K562 (cell line): Measurements from ENCODE around the gene TBXAS1. TPM values are rescaled to one million over a fixed set of nuclear protein-coding genes. Genes with fewer than 3 reads are reported as not detected.

Source experiments
- ATAC-seq: fragments of 200-7000 bp; cut with Tn5 transposase; 3 replicates; pipeline ENCODE4 v1.9.1; 2020; ENCODE audit warnings: moderate library complexity
- BruUV-seq: library from RNA; stranded (reverse); fragments of 400-500 nt; replicated peaks from 2 replicates; lab custom pipeline; 2021; lab: Mats Ljungman, UMichigan
- CTCF ChIA-PET: fragments of 300-600 bp; formaldehyde crosslinking; extraction: SDS; loops from one replicate; lab custom pipeline; 2021; ENCODE audit warnings: low intra/inter-chr PET ratio; lab: Yijun Ruan, JAX
- POLR2A ChIA-PET: fragments of 300-600, 350-650 bp; sonication (Branson Sonifier 250); formaldehyde crosslinking; extraction: SDS; loops from one replicate; lab custom pipeline; 2021; ENCODE audit warnings: antibody characterized with exemption, inconsistent platforms; lab: Yijun Ruan, JAX
- DNase-seq, 4 experiments: peaks; one replicate each; pipeline versions ENCODE4 v3.0.0 to v3.0.0-alpha.2; 2011 to 2018; ENCODE audit warnings: low spot score in 3 of 4, mixed read lengths in 3 of 4; ENCODE audit errors: extremely low read depth in 1 of 4
- FAIRE-seq: peaks from 2 replicates; lab custom pipeline; 2011; peaks lifted over from hg19 to GRCh38; lab: Jason Lieb, UNC
- H2AFZ ChIP-seq: 2 replicates; pipeline ENCODE4 v1.6.0; 2011; ENCODE audit warnings: low read depth, low read length, control low read depth, inconsistent platforms
- H3K27ac ChIP-seq: fragments of 200-600 bp; 3 replicates; pipeline ENCODE4 v1.8.0; 2011; ENCODE audit warnings: low read depth, mild to moderate bottlenecking, control low read depth, inconsistent platforms, low read length, moderate library complexity, mixed read lengths; ENCODE audit errors: extremely low read depth
- H3K27me3 ChIP-seq, 2 experiments: fragments of 300-600 bp in 1 of 2; 2 replicates in 1 of 2; 3 replicates in 1 of 2; pipeline versions ENCODE4 v1.6.0 to v1.8.0; 2011; ENCODE audit warnings: inconsistent platforms in 2 of 2, low read length in 2 of 2, mild to moderate bottlenecking in 1 of 2, mixed read lengths in 1 of 2, moderate library complexity in 1 of 2; ENCODE audit not compliant: control insufficient read depth in 2 of 2, insufficient read depth in 2 of 2
- H3K36me3 ChIP-seq: fragments of 300-600 bp; 3 replicates; pipeline ENCODE4 v1.8.0; 2011; ENCODE audit warnings: mild to moderate bottlenecking, low read length, inconsistent platforms; ENCODE audit not compliant: control insufficient read depth, insufficient read depth
- H3K4me1 ChIP-seq, 2 experiments: fragments of 200-600 bp in 1 of 2; replicated peaks in 1 of 2; 2 replicates in 1 of 2; 3 replicates in 1 of 2; pipeline versions ENCODE4 v1.5.1 to v1.8.0; 2011; ENCODE audit warnings: inconsistent platforms in 2 of 2, low read length in 2 of 2, mild to moderate bottlenecking in 1 of 2, mixed read lengths in 1 of 2, moderate library complexity in 1 of 2; ENCODE audit not compliant: control insufficient read depth in 2 of 2, insufficient read depth in 2 of 2
- H3K4me2 ChIP-seq: 2 replicates; pipeline ENCODE4 v1.6.1; 2011; ENCODE audit warnings: low read length, control low read depth, inconsistent platforms, mixed read lengths; ENCODE audit not compliant: insufficient read depth
- H3K4me3 ChIP-seq: fragments of 200-600 bp; sonication (generic), shearing (Covaris generic); 2 replicates; pipeline ENCODE4 v1.5.1; 2016; ENCODE audit warnings: control low read depth, inconsistent platforms
- H3K79me2 ChIP-seq: fragments of 200-600 bp; 3 replicates; pipeline ENCODE4 v1.8.0; 2011; ENCODE audit warnings: low read length, inconsistent platforms; ENCODE audit not compliant: control insufficient read depth, insufficient read depth
- H3K9ac ChIP-seq, 2 experiments: 2 replicates each; pipeline versions ENCODE4 v1.6.0 to v1.6.1; 2011; ENCODE audit warnings: low read depth in 2 of 2, low read length in 2 of 2, control low read depth in 1 of 2, inconsistent platforms in 1 of 2, mild to moderate bottlenecking in 1 of 2, mixed read lengths in 1 of 2; ENCODE audit not compliant: insufficient read depth in 1 of 2
- H3K9me1 ChIP-seq: one replicate; pipeline ENCODE4 v1.6.0; 2011; ENCODE audit warnings: inconsistent platforms, mild to moderate bottlenecking, low read length, moderate library complexity; ENCODE audit not compliant: control insufficient read depth, insufficient read depth
- H3K9me3 ChIP-seq: replicated peaks from 2 replicates; pipeline ENCODE4 v1.5.1; 2011; ENCODE audit warnings: low read depth, low read length, inconsistent platforms; ENCODE audit not compliant: control insufficient read depth, insufficient read depth
- H4K20me1 ChIP-seq: replicated peaks from 2 replicates; pipeline ENCODE4 v1.6.1; 2011; ENCODE audit warnings: low read length, inconsistent platforms, mixed read lengths; ENCODE audit not compliant: control insufficient read depth, insufficient read depth
- BACH1 ChIP-seq: fragments of 200-800 bp; sonication (Bioruptor generic); IDR thresholded peaks from 2 replicates; pipeline ENCODE4 v1.6.1; 2016; ENCODE audit warnings: missing genetic modification characterization, missing compliant biosample characterization
- CCAR2 ChIP-seq: fragments of 200-400 bp; formaldehyde crosslinking; IDR thresholded peaks from 2 replicates; pipeline ENCODE4 v1.6.1; 2017; ENCODE audit warnings: mild to moderate bottlenecking, low read depth, low read length
- CCNT2 ChIP-seq: IDR thresholded peaks from 2 replicates; pipeline ENCODE4 v1.6.1; 2011; ENCODE audit warnings: borderline replicate concordance, low read depth, mild to moderate bottlenecking, moderate library complexity, mixed read lengths, low read length; ENCODE audit not compliant: insufficient read length; ENCODE audit errors: extremely low read depth
- EGR1 ChIP-seq: fragments of 450-650 bp; conservative IDR thresholded peaks from 2 replicates; pipeline ENCODE4 v1.6.1; 2017; ENCODE audit warnings: mild to moderate bottlenecking
- FOSL1 ChIP-seq: fragments of 200-800 bp; sonication (Bioruptor generic); conservative IDR thresholded peaks from 2 replicates; pipeline ENCODE4 v1.6.1; 2016; ENCODE audit warnings: missing genetic modification characterization, missing compliant biosample characterization
- FOXK2 ChIP-seq, 2 experiments: fragments of 450-650 bp; IDR thresholded peaks in 1 of 2; conservative IDR thresholded peaks in 1 of 2; 2 replicates each; pipeline ENCODE4 v1.6.1; 2016; ENCODE audit warnings: low read depth in 2 of 2, mild to moderate bottlenecking in 1 of 2
- KLF13 ChIP-seq: fragments of 450-650 bp; IDR thresholded peaks from 2 replicates; pipeline ENCODE4 v1.6.1; 2016; ENCODE audit warnings: missing genetic modification characterization, low read depth, mild to moderate bottlenecking, missing compliant biosample characterization, moderate library complexity, borderline replicate concordance
- MYC ChIP-seq, 2 experiments: fragments of 250-450 bp in 1 of 2; sonication (Bioruptor Pico) in 1 of 2; IDR thresholded peaks; 2 replicates each; pipeline versions ENCODE4 v1.5.1 to v1.6.1; 2012 to 2021; ENCODE audit warnings: low read depth in 2 of 2, borderline replicate concordance in 1 of 2, improper control_type of control experiment in 1 of 2, low read length in 1 of 2, mild to moderate bottlenecking in 1 of 2, moderate library complexity in 1 of 2
- RB1 ChIP-seq: fragments of 450-650 bp; IDR thresholded peaks from 2 replicates; pipeline ENCODE4 v1.6.1; 2017; ENCODE audit warnings: low read depth, mild to moderate bottlenecking
- SUPT5H ChIP-seq: fragments of 450-650 bp; IDR thresholded peaks from 2 replicates; pipeline ENCODE4 v1.6.1; 2016
- ZBTB2 ChIP-seq: fragments of 450-650 bp; IDR thresholded peaks from 2 replicates; pipeline ENCODE4 v1.6.1; 2016; ENCODE audit warnings: antibody characterized with exemption
- ZNF146 ChIP-seq: IDR thresholded peaks from one replicate; pipeline ENCODE4 v1.6.1; 2018; ENCODE audit warnings: missing compliant biosample characterization; ENCODE audit not compliant: unreplicated experiment
- ZNF324 ChIP-seq: fragments of 250-450 bp; sonication (Bioruptor Pico); IDR thresholded peaks from 2 replicates; pipeline ENCODE4 v1.4.0; 2020; ENCODE audit warnings: mild to moderate bottlenecking
- ZNF639 ChIP-seq, 2 experiments: fragments of 200-800 bp in 1 of 2; sonication (Bioruptor generic) in 1 of 2; sonication (generic) in 1 of 2; formaldehyde crosslinking in 1 of 2; IDR thresholded peaks in 1 of 2; conservative IDR thresholded peaks in 1 of 2; 2 replicates each; pipeline versions ENCODE4 v1.5.0 to v1.6.1; 2016 to 2020; ENCODE audit warnings: missing compliant biosample characterization in 1 of 2, missing genetic modification characterization in 1 of 2, missing genetic modification reagents in 1 of 2
- ZNF76 ChIP-seq: fragments of 250-450 bp; sonication (Bioruptor Pico); IDR thresholded peaks from 2 replicates; pipeline ENCODE4 v1.4.0; 2020; ENCODE audit warnings: mild to moderate bottlenecking, moderate library complexity, borderline replicate concordance
- ZNF785 ChIP-seq: fragments of 250-450 bp; sonication (Bioruptor Pico); IDR thresholded peaks from 2 replicates; pipeline ENCODE4 v1.4.0; 2020; ENCODE audit warnings: mild to moderate bottlenecking
- WGBS: fragments of 100-300 bp; shearing (Covaris generic); methylation state at CpG from one replicate; pipeline ENCODE4 v1.1.6; 2016; ENCODE audit warnings: low coverage, mixed read lengths; ENCODE audit not compliant: insufficient coverage; ENCODE audit errors: missing lambda C conversion rate; 5-methylcytosine and 5-hydroxymethylcytosine counted together
- in situ Hi-C: fragments of 300-500 bp; cut with MboI; formaldehyde crosslinking; loops from 4 replicates; pipeline ENCODE4 v1.15.0; 2018; ENCODE audit warnings: inconsistent platforms, mixed read lengths
- intact Hi-C: fragments of 100-400 bp; cut with micrococcal nuclease; formaldehyde crosslinking; loops from 2 replicates; pipeline ENCODE4 v1.14.2; 2022
- polyA plus RNA-seq, 8 experiments: library from polyadenylated mRNA; depleted of rRNA in 4 of 8; stranded (reverse) in 5 of 8; unstranded in 3 of 8; fragments of >200 nt; fragmentation: Nextera tagmentation in 2 of 8; fragmentation: Illumina TruSeq in 1 of 8; extraction: Ambion mirVana in 2 of 8; extraction: Trizol in 1 of 8; gene quantifications; 2 replicates each; pipeline versions ENCODE4 v1.2.1 to v1.2.3, GENCODE V29; 2011 to 2014; ENCODE audit warnings: inconsistent platforms in 1 of 8, missing spikeins in 1 of 8
- total RNA-seq, 7 experiments: library from RNA; depleted of rRNA in 6 of 7; stranded (reverse); fragments of >200 nt in 6 of 7; fragmentation: Illumina TruSeq in 2 of 7; extraction: Trizol in 2 of 7; gene quantifications; 2 replicates each; pipeline versions ENCODE4 v1.2.1 to v1.2.3, GENCODE V29; 2011 to 2021; ENCODE audit warnings: low replicate concordance in 1 of 7

The TBXAS1 gene
- total and polyA plus RNA-seq, 9 of the 15 experiments (the other 6 are each of a cell fraction or from before 2014, with no cell fraction given), result 1.1 to 8.3 (median 1.9) TPM

GRCh38 chr7:140058517-140058916, 229.5 kb downstream of the TBXAS1 start (continued):
- TF ChIP-seq CCNT2 (no peak), ZNF785 (CRISPR knock-in tag) (no peak), ZNF76 (CRISPR knock-in tag) (no peak), CCAR2 (no peak), SUPT5H (no peak), FOXK2 (conservative IDR thresholded peaks at IDR 0.05 in 1 of 2, IDR thresholded peaks at IDR 0.05 in 1 of 2; ENCODE audit: low read depth in 2 of 2) (no peak), KLF13 (tag) (no peak), MYC (IDR thresholded peaks at IDR 0.05; ENCODE audit: low read depth, low read length) (no peak), MYC (CRISPR knock-in tag; IDR thresholded peaks at IDR 0.05; ENCODE audit: borderline replicate concordance, low read depth) (no peak)

- peak in 2 of 4 experiments; percentile 34 to 59 for DNase-seq
- Histone ChIP-seq H3K36me3 (peaks cover 20% of the 10 kb centered on the region), H4K20me1 (no peaks in the 10 kb centered on the region), H2AFZ (no peak overlapping the region), H3K4me2 (peak overlapping the region; percentile 79), H3K9me1 (no peaks in the 10 kb centered on the region), H3K79me2 (peaks cover 37% of the 10 kb centered on the region), H3K9me3 (peaks cover 8% of the 10 kb centered on the region), H3K27ac (peak overlapping the region; percentile 58; the same call in 1 of the 3 replicates), H3K4me3 (no peak overlapping the region), H3K9ac (peak overlapping the region in 1 of 2 experiments; percentile 3; a peak in 1 of 4 replicates), H3K27me3 (no peaks in the 10 kb centered on the region), H3K4me1 (peaks cover 31 to 45% of the 10 kb centered on the region in 2 experiments)
- in situ Hi-C loops, result no loop called here
- WGBS, result 60% methylated on average over 12 of the region's 12 CpGs
- ChIA-PET CTCF (no interaction called here), POLR2A (interaction anchor here (0.5 to 2.2 kb wide), 10 partner anchors 10 to 117 kb away, joined by 3 to 14 read pairs (median 3); partner anchors contain the start of gene KDM7A)
- no peak for FAIRE-seq
- no peak for ATAC-seq
- intact Hi-C loops, result loop anchor here (5.0 kb wide), 1 partner anchor 263 kb away; no protein-coding TSS in a partner anchor
- no TSS peak for BruUV-seq
- peak; percentile 82 for TF ChIP-seq FOSL1
- peak; percentile 31; the same call in 1 of the 2 replicates for TF ChIP-seq BACH1 (tag)
- 0 out of 2 replicates have a peak, but pooled peaks have one; percentile 28 for TF ChIP-seq ZBTB2
- 0 out of 2 replicates have a peak, but pooled peaks have one; percentile 34 for TF ChIP-seq ZNF324
- no peak for TF ChIP-seq EGR1
- TF ChIP-seq ZNF639 (CRISPR knock-in tag; conservative IDR thresholded peaks at IDR 0.05 in 1 of 2, IDR thresholded peaks at IDR 0.05 in 1 of 2), result peak in 1 of 2 experiments; percentile 27; a peak in 1 of 4 replicates
- 0 out of 2 replicates have a peak, but pooled peaks have one; percentile 11 for TF ChIP-seq RB1
- TF ChIP-seq ZNF146, result no peak
Measured at GRCh38 chr7:140059273-140060242, 230.5 kb downstream of the TBXAS1 start.
